Peyer's patch (tissue), 4 donors: ENCODE data around the gene JAK1. TPM values are rescaled to one million over a fixed set of nuclear protein-coding genes. Genes with fewer than 3 reads are reported as not detected.

Experiments used
- DNase-seq, 3 donors: peaks; one replicate each; pipeline ENCODE4 v3.0.0-alpha.2; 2017 to 2019
- H3K27ac ChIP-seq, 4 donors: fragments of 200-600 bp; sonication (generic); one replicate each; pipeline ENCODE4 v1.5.1; 2016 to 2019
- H3K27me3 ChIP-seq, 2 donors: fragments of 200-600 bp; sonication (generic); one replicate each; pipeline ENCODE4 v1.5.1; 2019
- H3K36me3 ChIP-seq, 3 donors: fragments of 200-600 bp; sonication (generic); one replicate each; pipeline ENCODE4 v1.5.1; 2016 to 2019
- H3K4me1 ChIP-seq, 4 donors: fragments of 200-600 bp; sonication (generic); one replicate each; pipeline ENCODE4 v1.5.1; 2016 to 2019
- H3K4me3 ChIP-seq, 4 donors: fragments of 200-600 bp; sonication (generic); 1 replicate in 3 of 4; 2 replicates in 1 of 4; pipeline ENCODE4 v1.5.1; 2016 to 2019; ENCODE audit warnings: mild to moderate bottlenecking in 1 of 4
- H3K9me3 ChIP-seq, 4 donors: fragments of 200-600 bp; sonication (generic); one replicate each; pipeline ENCODE4 v1.5.1; 2016 to 2019; ENCODE audit warnings: mild to moderate bottlenecking in 1 of 4
- POLR2A ChIP-seq, 2 donors: fragments of 450-650 bp; IDR thresholded peaks; one replicate each; pipeline ENCODE4 v1.5.1; 2017; ENCODE audit warnings: antibody characterized with exemption in 2 of 2, mild to moderate bottlenecking in 2 of 2, moderate library complexity in 2 of 2
- total RNA-seq, 4 donors: library from RNA; depleted of rRNA; stranded (reverse); fragments of >200 nt; gene quantifications; one replicate each; pipeline ENCODE4 v1.1.0, GENCODE V29; 2016
- TF ChIP-seq, protein P1 (sequence below), 6 experiments: fragments of 450-650 bp in 4 of 6; fragments of 200-600 bp in 2 of 6; sonication (generic) in 1 of 6; IDR thresholded peaks; one replicate each; pipeline ENCODE4 v1.5.1; 2017 to 2019; ENCODE audit warnings: antibody characterized with exemption in 6 of 6, mild to moderate bottlenecking in 3 of 6, moderate library complexity in 1 of 6

JAK1 gene
- total RNA-seq, 4 donors from 2014 or later = 116 to 251 (median 126) TPM

DNA sequence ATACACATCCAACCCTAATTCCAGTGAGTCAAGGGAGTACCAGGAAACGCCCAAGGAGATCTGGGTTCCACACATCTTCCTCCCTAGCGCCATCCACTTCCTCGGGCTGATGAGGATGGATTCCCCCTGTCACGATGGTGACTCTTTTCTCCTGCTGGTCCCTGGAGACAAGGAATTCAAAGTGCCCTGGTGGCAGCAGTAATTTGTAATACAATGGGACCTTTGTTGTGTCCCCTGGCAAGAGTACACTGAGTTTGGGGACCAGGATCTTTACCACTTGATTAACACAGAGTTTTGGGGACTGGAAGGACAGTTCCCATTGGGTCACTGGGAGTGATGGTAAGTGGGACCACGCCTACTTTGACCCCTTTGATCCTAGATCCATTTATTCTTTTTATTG lies 9.4 kb upstream of the JAK1 start:
- no peaks in the 10 kb centered on the region for H3K27me3 ChIP-seq
- H3K36me3 ChIP-seq = no peaks in the 10 kb centered on the region
- H3K27ac ChIP-seq = no peak overlapping the region
- H3K4me3 ChIP-seq = no peak overlapping the region
- TF ChIP-seq, protein P1, sequence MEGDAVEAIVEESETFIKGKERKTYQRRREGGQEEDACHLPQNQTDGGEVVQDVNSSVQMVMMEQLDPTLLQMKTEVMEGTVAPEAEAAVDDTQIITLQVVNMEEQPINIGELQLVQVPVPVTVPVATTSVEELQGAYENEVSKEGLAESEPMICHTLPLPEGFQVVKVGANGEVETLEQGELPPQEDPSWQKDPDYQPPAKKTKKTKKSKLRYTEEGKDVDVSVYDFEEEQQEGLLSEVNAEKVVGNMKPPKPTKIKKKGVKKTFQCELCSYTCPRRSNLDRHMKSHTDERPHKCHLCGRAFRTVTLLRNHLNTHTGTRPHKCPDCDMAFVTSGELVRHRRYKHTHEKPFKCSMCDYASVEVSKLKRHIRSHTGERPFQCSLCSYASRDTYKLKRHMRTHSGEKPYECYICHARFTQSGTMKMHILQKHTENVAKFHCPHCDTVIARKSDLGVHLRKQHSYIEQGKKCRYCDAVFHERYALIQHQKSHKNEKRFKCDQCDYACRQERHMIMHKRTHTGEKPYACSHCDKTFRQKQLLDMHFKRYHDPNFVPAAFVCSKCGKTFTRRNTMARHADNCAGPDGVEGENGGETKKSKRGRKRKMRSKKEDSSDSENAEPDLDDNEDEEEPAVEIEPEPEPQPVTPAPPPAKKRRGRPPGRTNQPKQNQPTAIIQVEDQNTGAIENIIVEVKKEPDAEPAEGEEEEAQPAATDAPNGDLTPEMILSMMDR (IDR thresholded peaks at IDR 0.05) = no peak
- no peak for TF ChIP-seq POLR2A (IDR thresholded peaks at IDR 0.05)
- no peaks in the 10 kb centered on the region for H3K9me3 ChIP-seq
- no peak for DNase-seq
- H3K4me1 ChIP-seq = no peaks in the 10 kb centered on the region

DNA sequence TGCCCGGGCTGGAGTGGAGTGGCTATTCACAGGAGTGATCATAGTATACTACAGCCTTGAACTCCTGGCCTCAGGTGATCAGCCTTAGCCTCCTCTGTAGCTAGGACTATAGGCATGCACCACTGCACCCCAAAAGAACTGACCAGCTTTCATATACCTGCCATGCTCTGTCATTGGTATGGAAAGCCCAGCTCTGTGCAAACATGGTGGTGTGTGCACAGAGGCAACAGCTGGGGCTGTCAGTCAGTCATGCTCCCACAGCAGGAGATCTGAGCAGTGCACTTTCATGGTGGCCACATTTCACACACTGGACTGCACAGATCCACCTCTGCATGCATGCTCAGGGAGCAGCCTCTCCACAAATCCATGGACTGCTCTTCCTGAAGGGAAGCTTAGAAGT lies 8.8 kb upstream of the JAK1 start:
- Histone ChIP-seq H3K27me3 (no peaks in the 10 kb centered on the region), H3K4me1 (no peaks in the 10 kb centered on the region), H3K27ac (no peak overlapping the region), H3K9me3 (no peaks in the 10 kb centered on the region), H3K4me3 (no peak overlapping the region), H3K36me3 (no peaks in the 10 kb centered on the region)
- DNase-seq = no peak
- TF ChIP-seq, protein P1 (IDR thresholded peaks at IDR 0.05) = no peak
- TF ChIP-seq POLR2A (IDR thresholded peaks at IDR 0.05) = no peak

DNA sequence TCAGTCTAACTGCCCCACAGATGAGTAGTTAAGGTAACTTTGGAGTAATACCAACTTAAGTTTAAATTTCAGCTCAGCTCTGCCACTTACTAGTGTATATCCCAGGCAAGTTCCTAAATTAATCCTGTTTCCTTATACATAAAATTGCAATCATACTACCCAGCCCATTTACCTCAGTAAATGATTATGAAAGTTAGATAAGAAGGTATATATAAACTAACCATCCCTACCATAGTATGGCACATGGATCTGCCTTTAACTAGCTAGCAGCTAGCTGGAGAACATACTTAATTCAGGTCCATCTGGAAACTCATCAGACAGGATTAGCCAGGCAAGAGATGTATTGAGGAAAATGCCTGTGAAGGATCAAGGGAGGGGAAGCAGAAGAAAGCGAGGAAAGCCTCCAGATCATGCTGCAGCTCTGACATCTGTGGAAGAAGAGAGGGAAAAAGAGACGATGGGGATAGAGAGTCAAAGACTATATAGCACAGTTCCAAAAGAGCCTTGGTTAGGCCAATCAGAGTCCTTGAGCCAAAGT lies 8.0 kb upstream of the JAK1 start:
- Histone ChIP-seq H3K4me1 (no peaks in the 10 kb centered on the region), H3K27me3 (no peaks in the 10 kb centered on the region), H3K4me3 (no peak overlapping the region), H3K27ac (no peak overlapping the region), H3K9me3 (no peaks in the 10 kb centered on the region), H3K36me3 (no peaks in the 10 kb centered on the region)
- no peak for DNase-seq
- no peak for TF ChIP-seq POLR2A (IDR thresholded peaks at IDR 0.05)
- TF ChIP-seq, protein P1 (IDR thresholded peaks at IDR 0.05) = no peak

DNA sequence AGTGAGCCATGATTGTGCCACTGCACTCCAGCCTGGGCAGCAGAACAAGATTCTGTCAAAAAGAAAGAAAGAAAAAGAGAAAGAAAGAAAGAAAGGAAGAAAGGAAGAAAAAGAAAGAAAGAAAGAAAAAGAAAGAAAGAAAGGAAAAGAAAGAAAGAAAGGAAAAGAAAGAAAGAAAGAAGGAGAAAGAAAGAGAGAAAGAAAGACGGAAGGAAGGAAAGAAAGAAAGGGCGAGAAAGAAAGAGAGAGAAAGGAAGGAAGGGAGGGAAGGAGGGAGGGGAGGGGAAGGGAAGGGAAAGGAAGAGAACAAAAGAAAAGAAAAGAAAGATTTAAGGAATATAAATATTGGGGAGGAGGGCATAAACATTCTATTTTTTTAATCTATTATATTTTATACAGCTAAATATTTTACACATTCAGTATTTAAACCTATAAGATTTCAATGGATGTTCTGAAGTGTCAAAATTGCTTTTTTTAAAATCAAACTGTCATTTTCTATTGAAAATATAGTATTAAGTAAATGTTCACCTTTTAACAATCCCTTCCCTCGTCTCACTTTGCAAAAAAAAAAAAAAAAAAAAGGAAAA lies 6.8 kb upstream of the JAK1 start:
- Histone ChIP-seq H3K27me3 (no peaks in the 10 kb centered on the region), H3K36me3 (no peaks in the 10 kb centered on the region), H3K4me1 (no peaks in the 10 kb centered on the region), H3K27ac (no peak overlapping the region), H3K4me3 (no peak overlapping the region), H3K9me3 (no peaks in the 10 kb centered on the region)
- DNase-seq = no peak
- TF ChIP-seq POLR2A (IDR thresholded peaks at IDR 0.05) = no peak
- TF ChIP-seq, protein P1 (IDR thresholded peaks at IDR 0.05) = no peak

DNA sequence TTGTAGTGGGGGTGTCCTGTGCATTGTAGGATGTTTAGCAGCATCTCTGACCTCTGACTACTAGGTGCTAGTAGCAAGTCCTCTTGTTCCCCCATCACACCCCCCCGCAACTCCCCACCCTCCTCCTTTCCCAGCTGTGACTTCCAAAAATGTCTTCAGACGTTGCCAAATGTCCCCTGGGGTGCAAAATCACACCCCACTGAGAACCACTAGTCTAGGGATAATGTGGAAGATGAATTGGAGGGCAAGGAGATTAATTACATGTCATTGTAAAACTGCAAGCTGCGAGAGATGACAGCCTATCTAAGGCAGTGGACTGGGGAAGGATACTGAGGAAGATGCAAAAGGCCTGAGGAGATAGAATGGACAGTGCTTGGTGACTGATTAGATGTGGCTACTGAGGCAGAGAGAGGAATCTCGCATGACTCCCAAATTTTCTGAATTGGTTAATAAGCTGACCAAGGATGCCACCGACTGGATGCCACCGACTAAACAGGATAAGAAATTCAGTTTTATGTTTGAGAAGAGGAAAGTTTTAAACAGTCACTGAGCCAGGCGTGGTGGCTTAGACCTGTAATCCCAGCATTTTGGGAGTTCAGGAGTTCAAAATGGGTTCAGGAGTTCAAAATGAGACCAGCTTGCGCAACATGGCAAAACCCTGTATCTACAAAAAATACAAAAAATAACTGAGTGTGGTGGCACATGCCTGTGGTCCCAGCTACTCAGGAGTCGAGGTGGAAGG lies 3.1 kb upstream of the JAK1 start:
- Histone ChIP-seq H3K27me3 (no peaks in the 10 kb centered on the region), H3K36me3 (no peaks in the 10 kb centered on the region), H3K4me1 (peaks cover 0 to 2% (median 0%) of the 10 kb centered on the region in 4 donors), H3K4me3 (no peak overlapping the region), H3K9me3 (no peaks in the 10 kb centered on the region), H3K27ac (no peak overlapping the region)
- DNase-seq = no peak
- TF ChIP-seq POLR2A (IDR thresholded peaks at IDR 0.05) = no peak
- TF ChIP-seq, protein P1 (IDR thresholded peaks at IDR 0.05) = no peak
